AG04449 (cell line): ENCODE measurements around the gene SELE.

Experiments used
- CTCF ChIA-PET: fragments of 350-600 bp; formaldehyde crosslinking; extraction: SDS; loops from one replicate; lab custom pipeline; 2021; ENCODE audit warnings: antibody characterized with exemption; lab: Yijun Ruan, JAX
- POLR2A ChIA-PET: fragments of 400-600, 350-600 bp; formaldehyde crosslinking; extraction: SDS; loops from one replicate; lab custom pipeline; 2020; ENCODE audit warnings: antibody characterized with exemption, inconsistent platforms; lab: Yijun Ruan, JAX
- DNase-seq: peaks from one replicate; pipeline ENCODE4 v3.0.0-alpha.2; 2010; ENCODE audit warnings: low read depth, low spot score
- H3K4me3 ChIP-seq: 2 replicates; pipeline ENCODE4 v1.5.1; 2011; ENCODE audit warnings: low read depth, mild to moderate bottlenecking, control low read depth, low read length
- TF ChIP-seq, protein P1 (sequence below): IDR thresholded peaks from one replicate; pipeline ENCODE4 v1.5.1; 2011; ENCODE audit warnings: mild to moderate bottlenecking, moderate library complexity, low read length, control low read depth, inconsistent platforms; ENCODE audit not compliant: insufficient read depth; ENCODE audit errors: missing control alignments

SELE gene

DNA sequence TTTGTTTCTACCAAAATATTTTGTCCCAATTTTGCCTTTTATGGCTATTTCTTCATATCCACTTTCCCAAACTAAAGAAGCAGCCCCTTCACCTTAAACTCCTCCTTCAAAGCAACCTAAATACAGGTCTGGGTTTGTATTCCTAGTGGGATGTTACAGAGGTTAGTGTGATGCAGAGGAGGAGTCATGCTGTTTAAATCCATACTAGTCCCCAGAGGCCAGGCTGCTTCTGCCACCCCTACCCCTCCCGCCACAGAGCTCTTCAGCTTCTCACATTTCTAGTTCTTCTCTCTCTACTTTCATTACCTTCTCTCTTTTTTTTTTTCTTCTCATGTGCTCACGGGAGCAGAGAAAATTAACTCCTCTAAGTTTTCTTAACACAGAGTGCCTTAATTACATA lies 51.8 kb downstream of the SELE start:
- CTCF ChIA-PET, result interaction anchor here (1.2 kb wide), 1 partner anchor 30 kb away, joined by 3 read pairs; no protein-coding TSS in a partner anchor
- TF ChIP-seq, protein P1, sequence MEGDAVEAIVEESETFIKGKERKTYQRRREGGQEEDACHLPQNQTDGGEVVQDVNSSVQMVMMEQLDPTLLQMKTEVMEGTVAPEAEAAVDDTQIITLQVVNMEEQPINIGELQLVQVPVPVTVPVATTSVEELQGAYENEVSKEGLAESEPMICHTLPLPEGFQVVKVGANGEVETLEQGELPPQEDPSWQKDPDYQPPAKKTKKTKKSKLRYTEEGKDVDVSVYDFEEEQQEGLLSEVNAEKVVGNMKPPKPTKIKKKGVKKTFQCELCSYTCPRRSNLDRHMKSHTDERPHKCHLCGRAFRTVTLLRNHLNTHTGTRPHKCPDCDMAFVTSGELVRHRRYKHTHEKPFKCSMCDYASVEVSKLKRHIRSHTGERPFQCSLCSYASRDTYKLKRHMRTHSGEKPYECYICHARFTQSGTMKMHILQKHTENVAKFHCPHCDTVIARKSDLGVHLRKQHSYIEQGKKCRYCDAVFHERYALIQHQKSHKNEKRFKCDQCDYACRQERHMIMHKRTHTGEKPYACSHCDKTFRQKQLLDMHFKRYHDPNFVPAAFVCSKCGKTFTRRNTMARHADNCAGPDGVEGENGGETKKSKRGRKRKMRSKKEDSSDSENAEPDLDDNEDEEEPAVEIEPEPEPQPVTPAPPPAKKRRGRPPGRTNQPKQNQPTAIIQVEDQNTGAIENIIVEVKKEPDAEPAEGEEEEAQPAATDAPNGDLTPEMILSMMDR, result no peak
- DNase-seq, result no peak
- POLR2A ChIA-PET, result no interaction called here
- no peak overlapping the region for H3K4me3 ChIP-seq

DNA sequence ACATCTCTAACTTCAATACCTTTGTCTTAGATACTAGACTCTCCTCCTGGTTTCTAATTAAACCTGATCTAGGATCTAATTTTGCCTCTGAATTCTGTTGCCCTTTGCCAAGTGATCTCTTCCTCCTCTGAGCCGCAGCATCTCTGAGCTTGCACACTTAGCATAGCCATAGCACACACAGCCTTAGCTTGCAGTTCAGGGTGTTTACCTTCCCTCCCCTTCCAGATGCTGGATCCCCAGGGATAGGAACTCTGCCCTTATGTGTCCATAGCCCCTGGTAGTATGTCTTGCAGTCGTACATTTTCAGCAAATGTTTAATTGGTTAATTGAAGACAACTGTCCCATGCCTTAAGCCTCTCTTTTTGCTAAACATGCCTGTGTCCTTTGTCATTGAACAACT lies 52.7 kb downstream of the SELE start:
- ChIA-PET POLR2A (no interaction called here), CTCF (no interaction called here)
- TF ChIP-seq, protein P1, result no peak
- DNase-seq, result no peak
- no peak overlapping the region for H3K4me3 ChIP-seq

DNA sequence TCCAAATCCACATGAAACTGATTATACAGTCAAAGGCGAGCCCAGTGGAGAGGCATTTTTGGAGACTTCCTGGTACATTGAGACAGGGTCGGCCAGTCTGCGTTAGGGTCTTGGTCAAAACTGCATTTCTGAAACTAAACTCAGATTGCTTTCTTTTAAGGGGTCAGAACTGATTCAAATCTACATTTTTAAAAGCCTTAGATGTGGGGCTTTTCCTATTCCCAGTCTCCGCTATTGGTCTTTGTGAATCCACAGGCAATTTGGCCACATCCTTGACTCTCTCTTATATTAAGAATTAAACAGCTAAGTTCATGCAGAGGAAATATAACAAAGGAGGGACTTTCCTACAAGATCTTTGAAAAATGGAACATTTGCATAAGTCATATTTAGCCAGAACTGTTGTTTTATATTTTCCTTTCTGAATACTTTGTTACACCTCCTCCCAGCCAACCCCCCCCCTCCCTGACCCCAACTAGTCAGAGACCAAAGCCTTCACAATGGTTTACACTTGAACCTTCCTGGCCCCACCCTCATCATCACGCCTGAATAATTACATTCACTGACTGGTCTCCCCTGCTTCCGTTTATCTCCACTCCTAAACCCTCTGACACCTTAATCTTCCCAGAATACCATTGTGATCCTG lies 53.4 kb downstream of the SELE start:
- ChIA-PET CTCF (no interaction called here), POLR2A (no interaction called here)
- TF ChIP-seq, protein P1, result no peak
- no peak overlapping the region for H3K4me3 ChIP-seq
- no peak for DNase-seq

DNA sequence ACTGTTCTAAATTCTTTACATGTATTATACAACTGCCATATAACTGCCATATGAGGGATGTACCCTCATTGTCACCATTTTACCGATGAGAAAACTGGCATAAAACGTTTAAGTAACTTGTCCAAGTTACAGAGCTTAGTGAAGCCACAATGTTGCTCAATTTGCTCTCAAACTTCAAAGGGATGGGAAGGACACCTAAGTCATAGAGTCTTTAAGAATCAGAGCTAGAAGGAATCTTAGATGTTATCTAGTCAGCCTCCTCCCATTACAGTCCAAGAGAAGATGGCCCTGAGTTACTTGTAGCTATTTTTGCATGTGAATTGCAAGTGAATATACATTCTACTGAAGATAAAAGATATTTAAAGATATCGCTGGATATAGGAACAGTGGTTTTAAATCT lies 54.2 kb downstream of the SELE start:
- no peak overlapping the region for H3K4me3 ChIP-seq
- TF ChIP-seq, protein P1, result no peak
- ChIA-PET CTCF (no interaction called here), POLR2A (no interaction called here)
- no peak for DNase-seq

- ChIA-PET CTCF (no interaction called here), POLR2A (no interaction called here)
- H3K4me3 ChIP-seq, result no peak overlapping the region
- TF ChIP-seq, protein P1, result no peak
- DNase-seq, result peak; percentile 2
These were observed 57.9 kb downstream of the SELE start for GRCh38 chr1:169676001-169676400.
